H1 (cell line): ENCODE data around the gene MLPH. TPM values are rescaled to one million over a fixed set of nuclear protein-coding genes. Genes with fewer than 3 reads are reported as not detected.

Source experiments
- CTCF ChIA-PET: fragments of 300-600 bp; sonication (Branson Sonifier 250); formaldehyde crosslinking; loops from one replicate; lab custom pipeline; 2021; ENCODE audit not compliant: partially characterized antibody; lab: Charles Lee
- POLR2A ChIA-PET: fragments of 300-600 bp; sonication (Branson Sonifier 250); formaldehyde crosslinking; loops from one replicate; lab custom pipeline; 2021; ENCODE audit warnings: inconsistent platforms; ENCODE audit not compliant: partially characterized antibody; lab: Charles Lee
- DNase-seq, 2 experiments: peaks; one replicate each; pipeline versions ENCODE4 v3.0.0 to v3.0.0-alpha.2; 2010 to 2022; ENCODE audit warnings: low spot score in 2 of 2, low read depth in 1 of 2, mixed read lengths in 1 of 2
- FAIRE-seq: peaks from 2 replicates; lab custom pipeline; 2011; peaks lifted over from hg19 to GRCh38; lab: Jason Lieb, UNC
- H2AFZ ChIP-seq: 2 replicates; pipeline ENCODE4 v1.8.1; 2012; ENCODE audit warnings: low read length, inconsistent platforms
- H2AK5ac ChIP-seq: 2 replicates; pipeline ENCODE4 v1.6.1; 2013; ENCODE audit warnings: low read depth, low read length
- H2BK120ac ChIP-seq: replicated peaks from 2 replicates; pipeline ENCODE3; 2013; ENCODE audit warnings: low read depth, low read length, inconsistent platforms
- H2BK12ac ChIP-seq: 2 replicates; pipeline ENCODE4 v1.6.1; 2013; ENCODE audit warnings: low read depth, low read length
- H2BK15ac ChIP-seq: 2 replicates; pipeline ENCODE4 v1.6.1; 2013; ENCODE audit warnings: low read length
- H2BK20ac ChIP-seq: 2 replicates; pipeline ENCODE4 v1.6.1; 2013; ENCODE audit warnings: low read length
- H2BK5ac ChIP-seq: 2 replicates; pipeline ENCODE4 v1.6.1; 2013; ENCODE audit warnings: low read depth, low read length
- H3K14ac ChIP-seq: 2 replicates; pipeline ENCODE4 v1.6.1; 2013; ENCODE audit warnings: inconsistent platforms; ENCODE audit not compliant: insufficient read length
- H3K18ac ChIP-seq: 2 replicates; pipeline ENCODE4 v1.6.1; 2013; ENCODE audit warnings: low read length; ENCODE audit errors: extremely low read depth
- H3K23ac ChIP-seq: 2 replicates; pipeline ENCODE4 v1.6.1; 2013; ENCODE audit warnings: inconsistent platforms; ENCODE audit not compliant: insufficient read length
- H3K23me2 ChIP-seq: 2 replicates; pipeline ENCODE4 v1.6.1; 2013; ENCODE audit warnings: low read depth, low read length
- H3K27ac ChIP-seq: 2 replicates; pipeline ENCODE4 v1.6.1; 2011; ENCODE audit warnings: low read depth, low read length, inconsistent platforms
- H3K27me3 ChIP-seq, 4 experiments: replicated peaks in 1 of 4; 1 replicate in 1 of 4; 2 replicates in 3 of 4; pipeline versions ENCODE4 v1.6.1 to v1.8.1; 2011 to 2013; ENCODE audit warnings: low read length in 3 of 4, mild to moderate bottlenecking in 3 of 4, inconsistent platforms in 2 of 4, mixed read lengths in 2 of 4, moderate library complexity in 1 of 4; ENCODE audit not compliant: control insufficient read depth in 3 of 4, insufficient read depth in 3 of 4; ENCODE audit errors: extremely low read depth in 1 of 4
- H3K36me3 ChIP-seq, 4 experiments: 2 replicates each; pipeline versions ENCODE4 v1.6.1 to v1.8.1; 2011 to 2013; ENCODE audit warnings: mild to moderate bottlenecking in 4 of 4, low read length in 3 of 4, moderate library complexity in 2 of 4, control low read depth in 1 of 4, inconsistent platforms in 1 of 4; ENCODE audit not compliant: insufficient read depth in 4 of 4, control insufficient read depth in 2 of 4
- H3K4ac ChIP-seq: replicated peaks from 2 replicates; pipeline ENCODE3; 2013; ENCODE audit warnings: low read length, low read depth, mixed read lengths, inconsistent platforms; ENCODE audit not compliant: insufficient read length
- H3K4me1 ChIP-seq, 4 experiments: replicated peaks in 1 of 4; 1 replicate in 1 of 4; 2 replicates in 3 of 4; pipeline versions ENCODE4 v1.6.1 to v1.8.1; 2011 to 2013; ENCODE audit warnings: low read length in 3 of 4, inconsistent platforms in 2 of 4, mixed read lengths in 1 of 4; ENCODE audit not compliant: insufficient read depth in 4 of 4, control insufficient read depth in 3 of 4
- H3K4me2 ChIP-seq, 2 experiments: 2 replicates each; pipeline versions ENCODE4 v1.6.1 to v1.8.1; 2011 to 2013; ENCODE audit warnings: low read depth in 2 of 2, low read length in 2 of 2, control low read depth in 1 of 2, inconsistent platforms in 1 of 2, mild to moderate bottlenecking in 1 of 2; ENCODE audit not compliant: insufficient read depth in 1 of 2
- H3K4me3 ChIP-seq, 4 experiments: fragments of 200-600, 300-600 bp in 1 of 4; sonication (generic), shearing (Covaris generic), sonication (Bioruptor Twin) in 1 of 4; 2 replicates each; pipeline versions ENCODE4 v1.5.1 to v1.8.1; 2011 to 2016; ENCODE audit warnings: low read length in 4 of 4, low read depth in 3 of 4, control low read depth in 2 of 4, inconsistent platforms in 2 of 4, mild to moderate bottlenecking in 2 of 4, mixed read lengths in 1 of 4, moderate library complexity in 1 of 4; ENCODE audit not compliant: insufficient read depth in 2 of 4; ENCODE audit errors: extremely low read depth in 1 of 4
- H3K56ac ChIP-seq: replicated peaks from 2 replicates; pipeline ENCODE3; 2013; ENCODE audit warnings: low read depth, mild to moderate bottlenecking, mixed read lengths, low read length, inconsistent platforms; ENCODE audit not compliant: insufficient read length
- H3K79me1 ChIP-seq: 2 replicates; pipeline ENCODE4 v1.6.1; 2013; ENCODE audit warnings: low read depth, low read length, control low read depth
- H3K79me2 ChIP-seq, 2 experiments: 2 replicates each; pipeline versions ENCODE4 v1.6.1 to v1.8.1; 2012 to 2013; ENCODE audit warnings: low read length in 2 of 2, mild to moderate bottlenecking in 2 of 2, inconsistent platforms in 1 of 2; ENCODE audit not compliant: insufficient read depth in 2 of 2, control insufficient read depth in 1 of 2
- H3K9ac ChIP-seq, 4 experiments: replicated peaks in 1 of 4; 1 replicate in 1 of 4; 2 replicates in 3 of 4; pipeline versions ENCODE4 v1.6.1 to v1.8.1; 2011 to 2013; ENCODE audit warnings: low read depth in 3 of 4, low read length in 3 of 4, control low read depth in 2 of 4, mild to moderate bottlenecking in 2 of 4, moderate library complexity in 2 of 4, inconsistent platforms in 1 of 4; ENCODE audit errors: extremely low read depth in 1 of 4
- H3K9me3 ChIP-seq, 2 experiments: 2 replicates each; pipeline versions ENCODE4 v1.6.1 to v1.8.1; 2012 to 2013; ENCODE audit warnings: mild to moderate bottlenecking in 2 of 2, moderate library complexity in 2 of 2, control low read depth in 1 of 2, inconsistent platforms in 1 of 2, low read depth in 1 of 2, low read length in 1 of 2, mixed read lengths in 1 of 2; ENCODE audit not compliant: insufficient read depth in 2 of 2
- H4K20me1 ChIP-seq, 2 experiments: replicated peaks in 1 of 2; 2 replicates each; pipeline versions ENCODE3 to v1.8.1; 2011 to 2013; ENCODE audit warnings: inconsistent platforms in 2 of 2, low read length in 2 of 2, mild to moderate bottlenecking in 1 of 2; ENCODE audit not compliant: insufficient read depth in 2 of 2, control insufficient read depth in 1 of 2
- H4K5ac ChIP-seq: 2 replicates; pipeline ENCODE4 v1.6.1; 2013; ENCODE audit warnings: low read length, low read depth, mixed read lengths, inconsistent platforms; ENCODE audit not compliant: insufficient read length
- H4K8ac ChIP-seq: 2 replicates; pipeline ENCODE4 v1.8.0; 2013; ENCODE audit warnings: mild to moderate bottlenecking, moderate library complexity, low read length, inconsistent platforms; ENCODE audit not compliant: insufficient read depth; ENCODE audit errors: extremely low read depth
- H4K91ac ChIP-seq: replicated peaks from 2 replicates; pipeline ENCODE3; 2013; ENCODE audit warnings: low read length, mixed read lengths, inconsistent platforms; ENCODE audit not compliant: insufficient read length
- CREB1 ChIP-seq: IDR thresholded peaks from 2 replicates; pipeline ENCODE4 v1.6.1; 2012; ENCODE audit warnings: inconsistent platforms
- EZH2 ChIP-seq: fragments of 200-600 bp; sonication (generic); IDR thresholded peaks from 2 replicates; pipeline ENCODE4 v1.7.1; 2012; ENCODE audit warnings: low read depth, mild to moderate bottlenecking, moderate library complexity, low read length, inconsistent platforms; ENCODE audit not compliant: severe bottlenecking
- KDM1A ChIP-seq: fragments of 200-600, 300-600 bp; sonication (generic); IDR thresholded peaks from 2 replicates; pipeline ENCODE4 v1.7.1; 2016; ENCODE audit warnings: mild to moderate bottlenecking, low read length, borderline replicate concordance
- MAFK ChIP-seq: IDR thresholded peaks from 2 replicates; pipeline ENCODE4 v1.6.1; 2012; ENCODE audit warnings: low read depth, mild to moderate bottlenecking, improper control_type of control experiment, low read length
- RAD21 ChIP-seq, 2 experiments: IDR thresholded peaks in 1 of 2; conservative IDR thresholded peaks in 1 of 2; 2 replicates each; pipeline ENCODE4 v1.6.1; 2011; ENCODE audit warnings: low read depth in 2 of 2, low read length in 2 of 2, improper control_type of control experiment in 1 of 2, inconsistent platforms in 1 of 2, mild to moderate bottlenecking in 1 of 2, moderate library complexity in 1 of 2
- RFX5 ChIP-seq: IDR thresholded peaks from 2 replicates; pipeline ENCODE4 v1.6.1; 2011; ENCODE audit warnings: low read depth, low read length, improper control_type of control experiment, borderline replicate concordance
- TBP ChIP-seq: IDR thresholded peaks from 2 replicates; pipeline ENCODE4 v1.6.1; 2011; ENCODE audit warnings: low read depth, low read length, improper control_type of control experiment
- YY1 ChIP-seq: IDR thresholded peaks from 2 replicates; pipeline ENCODE4 v1.6.1; 2011; ENCODE audit warnings: low read depth, mild to moderate bottlenecking, low read length
- WGBS, 2 experiments: shearing (Covaris generic) in 1 of 2; methylation state at CpG; one replicate each; pipeline versions ENCODE4 v1.1.6 to v1.1.7; 2013 to 2015; ENCODE audit warnings: low lambda C conversion rate in 2 of 2, mixed read lengths in 2 of 2, inconsistent platforms in 1 of 2, low coverage in 1 of 2, missing lambda C conversion rate in 1 of 2; ENCODE audit not compliant: insufficient replicate concordance in 2 of 2, insufficient coverage in 1 of 2, insufficient read length in 1 of 2; ENCODE audit errors: extremely low coverage in 1 of 2, missing lambda C conversion rate in 1 of 2; 5-methylcytosine and 5-hydroxymethylcytosine counted together
- polyA plus RNA-seq, 7 experiments: library from polyadenylated mRNA; depleted of rRNA in 3 of 7; stranded (reverse) in 5 of 7; unstranded in 2 of 7; fragments of >200 nt in 5 of 7; fragments of 200-250 nt in 2 of 7; gene quantifications; 1 replicate in 5 of 7; 2 replicates in 1 of 7; 4 replicates in 1 of 7; pipeline versions ENCODE4 v1.2.1 to v1.2.3, GENCODE V29; 2011 to 2013; ENCODE audit warnings: missing spikeins in 2 of 7, mixed read lengths in 2 of 7
- total RNA-seq: library from RNA; stranded (reverse); fragmentation: NEBNext Ultra II Directional; extraction: Animal tissue kit (Norgen Biotek cat#: 25700); gene quantifications from 2 replicates; pipeline ENCODE4 v1.2.1, GENCODE V29; 2021
- TF ChIP-seq, protein P1 (sequence below): IDR thresholded peaks from 2 replicates; pipeline ENCODE4 v1.6.1; 2012; ENCODE audit warnings: inconsistent platforms

Gene MLPH
- total and polyA plus RNA-seq, 2 of the 8 experiments (the other 6 are each of a cell fraction or from before 2014, with no cell fraction given) = 12.7 to 17.0 TPM

DNA sequence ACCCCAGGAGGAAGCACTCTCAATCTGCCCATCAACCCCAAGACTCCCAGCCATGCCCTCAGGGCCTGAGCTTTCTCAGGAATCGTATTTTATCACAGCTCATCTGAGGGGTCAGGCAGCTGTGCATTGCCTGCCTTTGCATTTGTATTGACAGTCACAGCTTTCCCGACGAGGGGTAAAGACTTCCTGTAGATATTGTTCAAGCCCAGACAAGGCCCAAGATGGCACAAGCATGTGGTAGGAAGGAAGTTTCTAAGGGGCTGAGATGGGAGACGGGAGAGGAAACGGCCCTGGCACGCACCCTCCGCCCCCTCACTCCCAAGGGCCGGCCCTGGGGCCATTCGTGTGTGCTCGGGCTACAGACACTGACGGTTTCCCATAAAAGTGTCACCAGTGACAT, 45.1 kb downstream of the MLPH start:
- Histone ChIP-seq H2BK120ac (no peak overlapping the region), H4K8ac (no peak overlapping the region), H3K27me3 (no peaks in the 10 kb centered on the region), H2BK20ac (no peak overlapping the region), H4K5ac (no peak overlapping the region), H3K14ac (no peak overlapping the region), H4K20me1 (peaks cover 0 to 2% of the 10 kb centered on the region in 2 experiments), H3K79me2 (no peaks in the 10 kb centered on the region), H4K91ac (no peak overlapping the region), H3K36me3 (peaks cover 0 to 6% (median 0%) of the 10 kb centered on the region in 4 experiments; a peak in 1 of 8 replicates), H3K79me1 (peaks cover 3% of the 10 kb centered on the region; the same call in 1 of the 2 replicates), H2AK5ac (no peak overlapping the region), H3K4ac (no peak overlapping the region), H3K23ac (no peak overlapping the region), H3K9me3 (no peaks in the 10 kb centered on the region), H2BK5ac (no peak overlapping the region), H3K18ac (no peak overlapping the region), H3K27ac (no peak overlapping the region), H3K4me3 (no peak overlapping the region), H2BK15ac (no peak overlapping the region), H3K4me1 (no peaks in the 10 kb centered on the region; a peak in 1 of 7 replicates), H3K23me2 (no peaks in the 10 kb centered on the region), H2AFZ (no peak overlapping the region), H3K56ac (no peak overlapping the region), H3K4me2 (no peak overlapping the region), H3K9ac (no peak overlapping the region), H2BK12ac (no peak overlapping the region)
- DNase-seq (no peak), FAIRE-seq (no peak)
- ChIA-PET CTCF (interaction anchor here (0.6 to 3.7 kb wide), 11 partner anchors 8 to 367 kb away, joined by 3 to 28 read pairs (median 4); no protein-coding TSS in a partner anchor), POLR2A (interaction anchor here (1.5 to 2.0 kb wide), 3 partner anchors 9 to 54 kb away, joined by 3 to 9 read pairs (median 5); no protein-coding TSS in a partner anchor)
- no peak for TF ChIP-seq MAFK
- TF ChIP-seq CREB1 = no peak
- TF ChIP-seq, protein P1, sequence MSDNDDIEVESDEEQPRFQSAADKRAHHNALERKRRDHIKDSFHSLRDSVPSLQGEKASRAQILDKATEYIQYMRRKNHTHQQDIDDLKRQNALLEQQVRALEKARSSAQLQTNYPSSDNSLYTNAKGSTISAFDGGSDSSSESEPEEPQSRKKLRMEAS = no peak
- TF ChIP-seq YY1 = no peak
- TF ChIP-seq KDM1A = no peak
- TF ChIP-seq RAD21 (IDR thresholded peaks at IDR 0.05 in 1 of 2, conservative IDR thresholded peaks at IDR 0.05 in 1 of 2; ENCODE audit: low read depth in 2 of 2, low read length in 2 of 2) = no peak
- no peak for TF ChIP-seq TBP
- TF ChIP-seq EZH2 = no peak
- no peak for TF ChIP-seq RFX5
- 90% methylated on average over 10 of the region's 11 CpGs; no CpG with 5 or more reads in 1 of the 2 experiments for WGBS, 2 experiments
